GM19328 (cell line): ENCODE data around the gene HIPK2.

Experiments
- ATAC-seq: cut with Tn5 transposase; IDR thresholded peaks from one replicate; pipeline ENCODE4 v1.9.1; 2021; ENCODE audit warnings: mild to moderate bottlenecking, moderate library complexity; ENCODE audit not compliant: unreplicated experiment

HIPK2 gene

GRCh38 chr7:139574618-139575337 lies 203.0 kb downstream of the HIPK2 start:
- ATAC-seq: no peak

- ATAC-seq: no peak
These were observed 203.9 kb downstream of the HIPK2 start for GRCh38 chr7:139573871-139574270.

GRCh38 chr7:139572704-139573385 lies 205.0 kb downstream of the HIPK2 start:
- ATAC-seq: no peak

- ATAC-seq: no peak
These were observed 205.7 kb downstream of the HIPK2 start for GRCh38 chr7:139572071-139572470.

GRCh38 chr7:139571651-139572050 lies 206.1 kb downstream of the HIPK2 start:
- no peak for ATAC-seq

- ATAC-seq: no peak
These were observed 206.6 kb downstream of the HIPK2 start for GRCh38 chr7:139571190-139571589.

GRCh38 chr7:139570626-139571025 lies 207.2 kb downstream of the HIPK2 start:
- ATAC-seq: no peak

GRCh38 chr7:139570119-139570518 lies 207.7 kb downstream of the HIPK2 start:
- no peak for ATAC-seq

- ATAC-seq: no peak
These were observed 208.8 kb downstream of the HIPK2 start for GRCh38 chr7:139568813-139569490.

- ATAC-seq: no peak
These were observed 209.5 kb downstream of the HIPK2 start for GRCh38 chr7:139568346-139568675.

- ATAC-seq: no peak
These were observed 210.0 kb downstream of the HIPK2 start for GRCh38 chr7:139567647-139568345.

- no peak for ATAC-seq
These were observed 210.8 kb downstream of the HIPK2 start for GRCh38 chr7:139566736-139567646.

GRCh38 chr7:139566075-139566474 lies 211.7 kb downstream of the HIPK2 start:
- ATAC-seq: no peak

- no peak for ATAC-seq
These were observed 213.9 kb downstream of the HIPK2 start for GRCh38 chr7:139563856-139564255.

GRCh38 chr7:139562961-139563565 lies 214.7 kb downstream of the HIPK2 start:
- ATAC-seq: no peak

- ATAC-seq: no peak
These were observed 215.3 kb downstream of the HIPK2 start for GRCh38 chr7:139562491-139562890.

GRCh38 chr7:139560678-139561077 lies 217.1 kb downstream of the HIPK2 start:
- no peak for ATAC-seq

- no peak for ATAC-seq
These were observed 217.6 kb downstream of the HIPK2 start for GRCh38 chr7:139560199-139560598.

- no peak for ATAC-seq
These were observed 218.3 kb downstream of the HIPK2 start for GRCh38 chr7:139559364-139560105.
